BE2C (cell line): ENCODE results near the gene SCARF2.
"Not testable (repeated sequence)": the region's sequence is repeated elsewhere in the genome, so short reads cannot be mapped to it uniquely, and the experiment has no call there.

Experiments used
- DNase-seq: peaks from one replicate; pipeline ENCODE4 v3.0.0-alpha.2; 2020
- H3K27me3 ChIP-seq: fragments of 250-450 bp; sonication (Bioruptor Pico); 2 replicates; pipeline ENCODE4 v1.5.1; 2020; ENCODE audit warnings: mild to moderate bottlenecking
- H3K36me3 ChIP-seq: fragments of 250-450 bp; sonication (Bioruptor Pico); 2 replicates; pipeline ENCODE4 v1.5.1; 2020; ENCODE audit warnings: mild to moderate bottlenecking
- H3K4me1 ChIP-seq: fragments of 250-450 bp; sonication (Bioruptor Pico); 2 replicates; pipeline ENCODE4 v1.5.1; 2020
- H3K4me3 ChIP-seq: 2 replicates; pipeline ENCODE4 v1.5.1; 2011; ENCODE audit warnings: low read depth, low read length
- H3K9me3 ChIP-seq: fragments of 250-450 bp; sonication (Bioruptor Pico); 2 replicates; pipeline ENCODE4 v1.5.1; 2020
- TF ChIP-seq, protein P1 (sequence below): IDR thresholded peaks from 2 replicates; pipeline ENCODE4 v1.5.1; 2012; ENCODE audit warnings: mild to moderate bottlenecking, low read depth, low read length

The SCARF2 gene

DNA sequence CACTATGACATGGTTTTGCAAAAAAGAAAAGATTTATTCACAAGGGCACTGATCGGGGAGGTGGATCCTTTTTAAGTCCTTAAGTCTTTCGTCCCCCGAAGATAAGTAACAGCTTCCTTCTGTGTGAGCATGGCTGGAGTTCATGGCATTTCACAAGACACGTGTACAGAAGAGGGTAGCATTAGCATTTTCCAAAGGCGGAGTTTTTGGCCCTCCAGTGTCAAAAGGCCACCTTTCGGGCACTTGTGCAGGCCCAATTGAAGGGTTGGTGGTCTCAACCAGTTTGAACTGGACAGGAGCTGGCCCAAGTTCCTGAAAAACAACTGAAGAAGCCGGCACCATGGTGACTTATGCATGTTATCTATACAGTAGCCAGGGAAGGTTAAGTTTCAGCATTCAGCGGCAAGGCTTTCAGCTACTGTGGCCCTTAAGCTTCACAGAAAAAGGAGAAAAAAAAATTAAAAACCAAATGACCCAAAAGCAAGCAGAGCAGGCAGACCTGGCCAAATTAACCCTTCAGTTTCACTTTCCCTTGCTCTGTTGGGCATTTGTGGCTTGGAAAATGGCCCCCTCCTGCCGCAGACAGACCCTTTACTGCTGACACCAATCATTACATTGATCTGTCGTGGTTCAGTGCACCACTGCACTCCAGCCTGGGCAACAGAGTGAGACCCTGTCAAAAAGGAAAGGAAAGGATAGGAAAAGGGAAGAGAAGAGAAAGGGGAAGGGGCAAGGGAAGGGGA, 25.0 kb downstream of the SCARF2 start:
- no peaks in the 10 kb centered on the region; the same call in 1 of the 2 replicates for H3K36me3 ChIP-seq
- no peak overlapping the region for H3K4me3 ChIP-seq
- DNase-seq = no peak
- TF ChIP-seq, protein P1, sequence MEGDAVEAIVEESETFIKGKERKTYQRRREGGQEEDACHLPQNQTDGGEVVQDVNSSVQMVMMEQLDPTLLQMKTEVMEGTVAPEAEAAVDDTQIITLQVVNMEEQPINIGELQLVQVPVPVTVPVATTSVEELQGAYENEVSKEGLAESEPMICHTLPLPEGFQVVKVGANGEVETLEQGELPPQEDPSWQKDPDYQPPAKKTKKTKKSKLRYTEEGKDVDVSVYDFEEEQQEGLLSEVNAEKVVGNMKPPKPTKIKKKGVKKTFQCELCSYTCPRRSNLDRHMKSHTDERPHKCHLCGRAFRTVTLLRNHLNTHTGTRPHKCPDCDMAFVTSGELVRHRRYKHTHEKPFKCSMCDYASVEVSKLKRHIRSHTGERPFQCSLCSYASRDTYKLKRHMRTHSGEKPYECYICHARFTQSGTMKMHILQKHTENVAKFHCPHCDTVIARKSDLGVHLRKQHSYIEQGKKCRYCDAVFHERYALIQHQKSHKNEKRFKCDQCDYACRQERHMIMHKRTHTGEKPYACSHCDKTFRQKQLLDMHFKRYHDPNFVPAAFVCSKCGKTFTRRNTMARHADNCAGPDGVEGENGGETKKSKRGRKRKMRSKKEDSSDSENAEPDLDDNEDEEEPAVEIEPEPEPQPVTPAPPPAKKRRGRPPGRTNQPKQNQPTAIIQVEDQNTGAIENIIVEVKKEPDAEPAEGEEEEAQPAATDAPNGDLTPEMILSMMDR = no peak
- no peaks in the 10 kb centered on the region for H3K9me3 ChIP-seq
- H3K4me1 ChIP-seq = no peaks in the 10 kb centered on the region
- no peaks in the 10 kb centered on the region for H3K27me3 ChIP-seq

DNA sequence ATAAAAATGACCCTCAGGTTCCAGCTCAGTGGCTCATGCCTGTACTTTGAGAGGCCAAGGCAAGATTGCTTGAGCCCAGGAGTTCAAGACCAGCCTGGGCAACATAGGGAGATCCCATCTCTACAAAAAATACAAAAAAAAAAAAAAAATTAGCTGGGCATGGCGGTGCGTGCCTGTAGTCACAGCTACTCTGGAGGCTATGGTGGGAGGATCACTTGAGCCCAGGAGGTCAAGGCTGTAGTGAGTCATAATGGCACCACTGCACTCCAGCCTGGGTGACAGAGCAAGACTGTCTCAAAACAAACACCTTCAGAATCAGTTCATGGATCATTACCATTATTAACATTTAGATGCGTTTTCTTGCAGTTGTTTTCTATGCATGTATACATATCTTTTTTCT, 28.2 kb downstream of the SCARF2 start:
- not testable (repeated sequence) for H3K4me3 ChIP-seq, H3K27me3 ChIP-seq, DNase-seq, H3K9me3 ChIP-seq, H3K4me1 ChIP-seq
- H3K36me3 ChIP-seq = peaks cover 16% of the 10 kb centered on the region

DNA sequence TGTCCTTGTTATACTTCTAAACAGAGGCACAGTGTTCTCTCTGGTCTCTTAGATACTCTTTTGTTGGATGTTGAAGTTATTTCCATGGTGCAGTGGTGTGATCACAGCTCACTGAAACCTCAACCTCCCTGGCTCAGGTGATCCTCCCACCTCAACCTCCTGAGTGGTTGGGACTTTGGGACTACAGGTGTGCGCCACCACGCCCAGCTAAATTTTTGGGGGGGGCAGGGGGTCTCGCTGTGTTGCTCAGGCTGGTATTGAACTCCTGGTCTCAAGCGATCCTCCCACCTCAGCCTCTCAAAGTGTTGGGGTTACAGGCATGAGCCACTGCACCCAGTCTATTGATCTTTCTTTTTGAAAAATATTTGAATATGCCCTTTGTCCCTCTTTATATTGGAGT, 28.7 kb downstream of the SCARF2 start:
- peaks cover 16% of the 10 kb centered on the region for H3K36me3 ChIP-seq
- DNase-seq = no peak
- no peak overlapping the region for H3K4me3 ChIP-seq
- H3K9me3 ChIP-seq = no peaks in the 10 kb centered on the region
- TF ChIP-seq, protein P1 = no peak
- no peaks in the 10 kb centered on the region for H3K4me1 ChIP-seq
- H3K27me3 ChIP-seq = no peaks in the 10 kb centered on the region

DNA sequence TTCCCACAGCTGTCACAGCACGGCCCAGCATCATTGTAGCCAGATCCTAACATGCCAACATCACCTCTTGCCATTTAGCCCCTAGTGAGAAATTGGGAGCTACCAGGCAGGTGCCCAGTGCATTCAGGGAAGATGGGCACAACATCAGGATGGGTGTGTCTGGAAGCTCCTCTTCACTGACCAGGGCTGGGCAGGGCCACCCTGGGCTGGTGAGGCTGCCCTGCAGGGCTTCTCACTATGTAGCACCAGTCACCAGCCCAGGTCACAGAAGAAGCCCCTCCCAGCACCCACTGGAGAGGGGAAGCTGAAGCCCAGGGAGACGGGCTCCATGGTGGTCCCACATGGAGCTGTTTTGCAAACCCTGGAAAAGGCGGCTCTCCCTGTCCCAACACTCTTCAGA, 29.8 kb downstream of the SCARF2 start:
- Histone ChIP-seq H3K36me3 (peaks cover 16% of the 10 kb centered on the region), H3K4me1 (no peaks in the 10 kb centered on the region), H3K4me3 (no peak overlapping the region), H3K9me3 (no peaks in the 10 kb centered on the region), H3K27me3 (no peaks in the 10 kb centered on the region)
- DNase-seq = no peak
- TF ChIP-seq, protein P1 = no peak

GRCh38 chr22:20406686-20407408, 30.8 kb downstream of the SCARF2 start:
- H3K4me3 ChIP-seq = no peak overlapping the region
- H3K4me1 ChIP-seq = no peaks in the 10 kb centered on the region
- H3K27me3 ChIP-seq = no peaks in the 10 kb centered on the region
- peaks cover 16% of the 10 kb centered on the region for H3K36me3 ChIP-seq
- no peaks in the 10 kb centered on the region for H3K9me3 ChIP-seq
- TF ChIP-seq, protein P1 = no peak
- no peak for DNase-seq

- Histone ChIP-seq H3K9me3 (no peaks in the 10 kb centered on the region), H3K4me1 (no peaks in the 10 kb centered on the region), H3K4me3 (no peak overlapping the region), H3K27me3 (no peaks in the 10 kb centered on the region), H3K36me3 (peaks cover 16% of the 10 kb centered on the region)
- TF ChIP-seq, protein P1 = no peak
- no peak for DNase-seq
These were observed 31.5 kb downstream of the SCARF2 start for GRCh38 chr22:20405931-20406685.
